Measurements from ENCODE around the gene ZNF782.
"Not testable (repeated sequence)": the region's sequence is repeated elsewhere in the genome, so short reads cannot be mapped to it uniquely, and the experiment has no call there.

Gene ZNF782

GRCh38 chr9:96853781-96854650 is at the start of gene ZNF782:
ZNF782 (minus strand) TSS chr9:96854514; CDS start chr9:96851961, 2,553 bp downstream.
- peak; percentile 97 for DNase-seq (ENCODE audit: low spot score)

- DNase-seq (ENCODE audit: low spot score): not testable (repeated sequence)
Measured at GRCh38 chr9:96900010-96900409, 45.7 kb upstream of the ZNF782 start.

DNA sequence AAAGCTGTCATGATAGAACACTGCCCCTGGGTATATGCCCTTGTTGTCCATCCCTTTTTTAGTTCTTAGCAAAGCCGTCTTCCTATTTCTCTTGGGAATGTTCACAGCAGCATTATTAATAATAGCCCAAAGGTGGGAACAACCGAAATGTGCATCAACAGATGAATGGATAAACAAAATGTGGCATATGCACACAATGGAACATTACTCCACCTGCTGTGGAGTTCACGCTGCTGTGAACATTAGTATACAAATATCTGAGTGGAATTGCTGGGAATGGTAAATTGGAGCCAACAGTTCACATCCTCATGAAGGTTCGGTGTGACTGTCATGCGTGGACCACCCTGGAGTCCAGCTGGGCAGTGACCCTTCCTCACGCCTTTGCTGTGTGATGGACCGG is 37.8 kb upstream of the ZNF782 start:
- DNase-seq (ENCODE audit: low spot score): no peak

GRCh38 chr9:96888591-96888990 is 34.3 kb upstream of the ZNF782 start:
- no peak for DNase-seq (ENCODE audit: low spot score)

- no peak for DNase-seq (ENCODE audit: low spot score)
Measured at GRCh38 chr9:96885424-96885823, 31.1 kb upstream of the ZNF782 start.

DNA sequence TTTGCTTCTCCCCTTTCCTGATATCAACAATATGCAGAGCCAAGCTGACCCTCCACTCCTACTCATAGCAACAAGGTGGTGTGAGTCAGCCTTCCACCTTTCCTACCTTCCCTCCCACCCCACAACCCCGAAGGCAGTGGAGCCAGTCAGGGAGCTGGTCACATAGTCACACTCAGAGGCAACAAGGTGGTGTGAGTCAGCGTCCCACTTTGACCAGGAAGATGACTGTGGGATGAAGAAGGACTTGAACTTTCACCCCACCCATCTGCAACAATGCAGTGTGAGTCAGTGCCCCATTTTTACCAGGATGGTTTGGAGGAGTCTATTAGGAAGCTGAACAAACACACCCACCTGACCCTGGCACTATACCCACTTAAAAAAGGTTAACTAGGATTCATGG is 30.1 kb upstream of the ZNF782 start:
- DNase-seq (ENCODE audit: low spot score): peak; percentile 58

DNA sequence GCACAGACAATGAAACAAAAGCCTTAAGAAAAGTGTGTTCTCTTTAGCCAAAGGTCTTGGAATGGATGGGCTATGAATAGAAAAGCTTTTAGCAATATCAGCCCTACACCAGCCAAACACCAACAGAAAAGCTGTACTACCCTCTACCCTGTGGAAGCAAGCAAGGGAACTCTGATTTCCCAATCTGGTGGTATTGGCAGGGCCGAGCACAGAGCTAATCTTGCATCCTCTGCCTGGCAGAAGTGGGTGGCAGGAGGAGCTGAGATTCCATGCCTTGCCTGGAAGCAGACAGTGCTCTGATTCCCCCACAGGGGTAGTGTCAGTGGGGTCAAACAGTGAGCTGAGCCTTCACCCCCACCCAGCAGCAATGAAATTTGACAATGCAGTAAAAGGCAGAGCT is 29.6 kb upstream of the ZNF782 start:
- DNase-seq (ENCODE audit: low spot score): no peak

GRCh38 chr9:96877269-96877668 is 23.0 kb upstream of the ZNF782 start:
- no peak for DNase-seq (ENCODE audit: low spot score)

DNA sequence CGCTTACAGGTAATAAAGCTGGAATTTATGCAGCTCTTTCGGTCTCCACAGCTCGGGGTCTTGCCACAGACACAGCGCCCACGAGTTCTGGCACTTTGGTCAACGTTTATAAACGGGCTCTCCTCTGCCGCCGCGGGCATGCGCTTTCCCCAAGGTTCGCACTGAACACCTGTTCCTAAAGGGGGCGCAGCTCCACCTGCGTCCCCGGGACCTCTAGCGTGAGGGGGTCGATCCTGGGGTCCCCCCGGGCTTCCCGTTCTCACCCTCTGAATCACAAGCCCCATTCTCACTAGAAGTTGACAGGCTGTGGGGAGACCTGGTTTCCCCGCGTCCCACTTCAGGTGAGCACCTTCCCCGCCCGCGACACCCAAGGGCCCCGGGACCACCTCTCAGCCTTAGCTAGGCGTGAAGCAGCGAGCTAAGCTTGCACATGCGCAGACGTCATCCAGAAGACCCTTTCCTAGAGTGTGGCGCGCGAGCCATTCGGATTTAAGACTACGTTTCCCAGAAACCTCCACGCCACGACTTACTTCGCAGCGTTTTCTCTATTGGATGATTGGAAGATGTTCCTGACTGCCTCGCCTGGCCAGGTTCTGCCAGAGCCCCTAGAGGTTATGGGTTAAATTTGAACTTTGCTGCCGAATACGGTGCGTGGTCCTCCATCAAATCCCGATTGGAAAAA is 21.3 kb upstream of the ZNF782 start:
- DNase-seq (ENCODE audit: low spot score): peak; percentile 34

- no peak for DNase-seq (ENCODE audit: low spot score)
Measured at GRCh38 chr9:96874947-96875460, 20.7 kb upstream of the ZNF782 start.

DNA sequence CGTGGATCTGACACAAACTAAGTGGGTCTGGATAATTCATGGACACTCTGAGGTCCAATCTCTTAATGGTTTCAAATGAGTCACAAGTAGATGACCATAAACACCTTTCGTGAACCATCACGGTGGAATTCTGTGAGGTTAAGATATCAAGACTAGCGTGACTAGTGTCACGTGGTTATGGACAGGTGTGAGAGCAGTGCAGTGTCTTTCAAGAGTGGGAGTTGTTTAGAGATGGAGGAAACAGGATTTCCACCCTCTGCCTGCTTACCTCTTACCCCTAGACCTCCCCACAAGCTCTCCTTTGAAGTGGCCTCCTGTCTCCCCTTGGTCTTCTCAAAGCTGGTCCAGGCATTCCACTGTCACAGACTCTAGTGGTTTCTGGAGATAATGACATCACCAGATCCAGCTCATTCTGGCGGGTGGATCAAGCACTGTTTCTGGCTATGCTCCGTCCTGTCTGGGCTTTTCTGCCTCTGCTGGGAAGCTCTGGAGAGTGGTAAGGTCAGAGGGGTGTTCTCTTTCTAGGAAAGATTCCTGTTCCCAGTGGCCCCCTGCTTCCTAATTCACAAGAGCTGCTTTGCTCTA is 20.0 kb upstream of the ZNF782 start:
- DNase-seq (ENCODE audit: low spot score): no peak

- no peak for DNase-seq (ENCODE audit: low spot score)
Measured at GRCh38 chr9:96871176-96871575, 16.9 kb upstream of the ZNF782 start.

- DNase-seq (ENCODE audit: low spot score): no peak
Measured at GRCh38 chr9:96868709-96869108, 14.4 kb upstream of the ZNF782 start.

DNA sequence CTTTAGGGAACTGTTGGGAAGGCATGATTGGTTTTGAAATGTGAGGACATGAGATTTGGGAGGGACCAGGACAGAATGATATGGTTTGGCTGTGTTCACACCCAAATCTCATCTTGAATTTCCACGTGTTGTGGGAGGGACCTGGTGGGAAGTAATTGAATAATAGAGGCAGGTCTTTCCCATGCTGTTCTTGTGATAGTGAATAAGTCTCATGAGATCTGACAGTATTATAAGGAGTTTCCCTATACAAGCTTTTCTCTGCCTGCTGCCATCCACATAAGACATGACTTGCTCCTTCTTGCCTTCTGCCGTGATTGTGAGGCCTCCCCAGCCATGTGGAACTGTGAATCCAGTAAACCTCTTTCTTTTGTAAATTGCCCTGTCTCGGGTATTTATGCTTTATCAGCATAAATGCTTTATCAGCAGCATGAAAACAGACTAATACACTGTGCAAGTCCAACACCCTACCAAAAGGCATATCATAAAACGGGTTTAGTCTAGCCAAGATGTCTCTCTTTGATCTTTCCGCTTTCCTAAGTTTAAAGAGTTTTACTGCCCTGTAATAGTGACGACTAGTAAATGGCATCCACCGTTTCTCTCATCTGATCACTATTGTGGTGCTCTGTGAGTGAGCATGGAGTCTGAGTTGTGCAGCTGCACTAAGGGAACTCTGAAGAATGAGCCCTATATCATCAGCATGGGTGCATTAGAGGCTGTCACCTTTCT is 12.9 kb upstream of the ZNF782 start:
- no peak for DNase-seq (ENCODE audit: low spot score)

DNA sequence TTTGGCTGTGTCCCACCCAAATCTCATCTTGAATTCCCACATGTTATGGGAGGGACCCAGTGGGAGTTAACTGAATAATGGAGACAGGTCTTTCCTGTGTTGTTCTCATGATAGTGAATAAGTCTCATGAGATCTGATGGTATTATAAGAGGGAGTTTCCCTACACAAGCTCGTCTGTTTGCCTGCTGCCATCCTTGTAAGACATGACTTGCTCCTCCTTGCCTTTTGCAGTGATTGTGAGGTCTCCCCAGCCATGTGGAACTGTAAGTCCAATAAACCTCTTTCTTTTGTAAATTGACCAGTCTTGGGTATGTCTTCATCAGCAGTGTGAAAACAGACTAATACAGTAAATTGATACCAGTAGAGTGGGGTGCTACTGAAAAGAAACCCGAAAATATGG is 10.9 kb upstream of the ZNF782 start:
- DNase-seq (ENCODE audit: low spot score): not testable (repeated sequence)

DNA sequence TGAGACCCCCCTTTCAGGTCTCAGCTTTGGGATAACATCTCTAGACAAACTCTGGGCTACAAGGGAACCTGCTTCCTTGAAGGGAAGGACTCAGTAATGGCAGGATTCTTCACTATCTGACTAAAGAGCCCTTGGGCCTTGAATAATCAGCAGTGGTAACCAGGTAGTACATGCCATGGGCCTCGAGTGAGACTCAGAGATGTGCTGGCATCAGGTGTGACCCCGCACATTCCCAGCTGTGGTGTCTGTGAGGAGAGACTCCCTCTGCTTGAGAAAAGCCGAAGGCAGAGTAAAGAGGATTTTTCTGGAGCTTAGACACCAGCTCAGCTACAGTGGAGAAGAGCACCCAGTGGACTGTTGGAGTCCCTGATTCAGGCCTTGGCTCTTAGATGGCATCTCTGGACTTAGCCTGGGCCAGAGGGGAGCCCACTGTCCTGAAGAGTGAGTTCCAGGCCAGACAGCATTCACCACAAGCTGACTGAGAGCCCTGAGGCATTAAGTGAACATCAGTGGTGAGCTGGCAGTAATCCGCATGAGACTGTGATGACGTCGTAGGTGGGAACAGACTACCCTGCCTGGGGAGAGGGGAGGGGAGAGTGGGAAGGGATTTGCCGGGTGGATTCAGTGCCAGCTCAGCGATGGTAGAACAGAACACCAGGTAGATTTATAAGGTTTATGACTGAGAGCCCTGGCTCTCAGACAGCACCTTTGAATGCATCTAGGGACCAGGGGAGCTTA is 5.3 kb upstream of the ZNF782 start:
- peak; percentile 21 for DNase-seq (ENCODE audit: low spot score)

DNA sequence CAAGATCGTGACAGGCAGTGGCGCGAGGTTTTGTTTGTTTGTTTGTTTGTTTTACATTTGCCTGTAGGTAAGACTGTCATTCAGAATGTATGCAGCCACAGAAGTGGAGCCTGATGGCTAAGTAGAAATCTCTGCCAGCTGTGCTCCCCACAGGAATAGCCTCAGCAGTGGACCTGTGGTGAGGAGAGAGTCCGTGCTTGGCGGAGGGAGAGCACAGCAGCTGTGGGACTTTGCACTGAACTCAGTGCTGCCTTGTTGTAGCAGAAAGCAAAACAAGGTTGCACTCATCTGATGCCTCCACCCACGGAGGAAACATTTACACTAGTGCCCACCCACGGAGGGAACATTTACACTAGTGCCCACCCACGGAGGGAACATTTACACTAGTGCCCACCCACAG is 4.4 kb upstream of the ZNF782 start:
- DNase-seq (ENCODE audit: low spot score): no peak

DNA sequence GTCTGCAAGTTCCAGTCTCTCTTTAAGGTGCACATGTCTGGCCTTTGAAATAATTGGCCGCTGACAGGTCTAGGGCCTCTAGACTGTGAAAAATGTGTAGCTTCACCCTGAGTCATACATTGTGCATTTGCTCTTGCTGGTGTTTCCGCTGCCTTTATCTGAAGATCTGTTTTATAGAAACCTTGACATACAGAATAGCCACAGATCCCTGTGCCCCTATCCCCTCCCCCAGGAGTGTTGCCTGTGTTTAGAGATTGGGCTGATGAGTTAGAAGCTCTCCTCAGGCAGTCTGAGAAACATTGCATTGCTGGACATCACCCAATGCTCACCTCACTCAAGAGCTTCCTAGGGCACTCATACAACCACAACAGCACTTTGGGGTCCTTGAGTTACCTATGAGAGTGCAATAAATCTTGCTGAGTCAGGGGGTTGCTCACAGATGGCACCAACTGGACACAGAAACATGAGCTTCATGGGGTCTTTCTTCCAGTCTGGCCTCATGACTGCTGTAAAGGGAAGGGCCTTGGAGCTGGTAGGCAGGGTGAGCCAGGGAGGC is 3.8 kb upstream of the ZNF782 start:
- no peak for DNase-seq (ENCODE audit: low spot score)

DNA sequence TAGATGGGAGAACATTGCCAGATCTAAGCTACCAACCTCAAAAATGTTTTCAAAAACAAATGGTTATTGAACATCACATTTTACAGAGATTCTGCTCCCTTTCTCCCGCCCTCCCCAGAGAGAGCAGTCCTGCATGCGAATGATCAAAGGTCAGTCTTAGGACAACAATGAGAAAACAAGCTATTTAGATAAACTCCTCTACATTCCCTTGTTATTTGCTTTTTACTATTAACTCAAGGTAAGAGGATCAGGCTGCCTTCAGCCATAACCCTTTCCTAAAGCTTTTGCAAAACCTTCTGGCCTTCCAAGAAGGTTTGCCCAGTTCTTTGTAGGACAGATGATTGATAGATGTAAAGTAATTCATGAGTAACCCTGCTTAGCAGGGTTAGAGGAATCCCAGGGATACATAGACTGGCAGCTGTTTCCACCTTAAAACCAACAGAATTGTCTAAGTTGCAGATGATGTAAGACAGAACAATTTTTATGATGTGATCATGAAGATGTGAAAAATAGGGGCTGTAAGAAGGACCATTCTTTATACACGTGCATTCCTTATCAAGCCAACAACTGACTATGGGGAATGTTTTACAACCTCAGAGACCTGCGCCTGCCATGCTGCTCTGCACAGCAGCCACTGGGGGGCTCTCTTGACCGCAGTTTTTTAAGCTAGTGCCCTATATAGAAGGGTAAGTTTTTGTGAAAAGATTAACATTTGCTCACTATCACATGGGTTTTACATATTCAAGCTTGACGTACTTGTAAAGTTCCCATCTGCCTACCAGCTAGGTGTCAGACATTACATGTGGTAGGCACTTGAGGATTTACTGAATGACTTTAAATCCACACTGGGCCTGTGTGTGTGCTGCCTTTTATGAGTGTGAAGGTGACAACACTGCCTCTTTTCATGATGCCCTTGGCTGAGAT is 2.3 kb upstream of the ZNF782 start:
- peak; percentile 62 for DNase-seq (ENCODE audit: low spot score)

Data from AG08395 (cell line).